ENCODE measurements around the gene TMEM273.

GRCh38 chr10:49166484-49167400 is 21.4 kb downstream of the TMEM273 start:
- TF ChIP-seq, protein P1, sequence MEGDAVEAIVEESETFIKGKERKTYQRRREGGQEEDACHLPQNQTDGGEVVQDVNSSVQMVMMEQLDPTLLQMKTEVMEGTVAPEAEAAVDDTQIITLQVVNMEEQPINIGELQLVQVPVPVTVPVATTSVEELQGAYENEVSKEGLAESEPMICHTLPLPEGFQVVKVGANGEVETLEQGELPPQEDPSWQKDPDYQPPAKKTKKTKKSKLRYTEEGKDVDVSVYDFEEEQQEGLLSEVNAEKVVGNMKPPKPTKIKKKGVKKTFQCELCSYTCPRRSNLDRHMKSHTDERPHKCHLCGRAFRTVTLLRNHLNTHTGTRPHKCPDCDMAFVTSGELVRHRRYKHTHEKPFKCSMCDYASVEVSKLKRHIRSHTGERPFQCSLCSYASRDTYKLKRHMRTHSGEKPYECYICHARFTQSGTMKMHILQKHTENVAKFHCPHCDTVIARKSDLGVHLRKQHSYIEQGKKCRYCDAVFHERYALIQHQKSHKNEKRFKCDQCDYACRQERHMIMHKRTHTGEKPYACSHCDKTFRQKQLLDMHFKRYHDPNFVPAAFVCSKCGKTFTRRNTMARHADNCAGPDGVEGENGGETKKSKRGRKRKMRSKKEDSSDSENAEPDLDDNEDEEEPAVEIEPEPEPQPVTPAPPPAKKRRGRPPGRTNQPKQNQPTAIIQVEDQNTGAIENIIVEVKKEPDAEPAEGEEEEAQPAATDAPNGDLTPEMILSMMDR (conservative IDR thresholded peaks at IDR 0.05 in 1 of 2, IDR thresholded peaks at IDR 0.05 in 1 of 2; ENCODE audit: low read depth in 1 of 2, low read length in 2 of 2): no peak
- no peak for TF ChIP-seq EZH2 (IDR thresholded peaks at IDR 0.05; ENCODE audit: low read length, missing control alignments)
